Transverse colon (tissue), 4 donors: ENCODE data around the gene KDM1B.

Experiments
- EP300 ChIP-seq: sonication (generic); formaldehyde crosslinking; IDR thresholded peaks from one replicate; pipeline ENCODE4 v1.6.1; 2017; ENCODE audit warnings: antibody characterized with exemption, low read depth
- POLR2A ChIP-seq: fragments of 450-650 bp; IDR thresholded peaks from one replicate; pipeline ENCODE4 v1.6.1; 2016; ENCODE audit warnings: antibody characterized with exemption, mild to moderate bottlenecking, moderate library complexity
- POLR2AphosphoS5 ChIP-seq, 3 donors: sonication (generic); formaldehyde crosslinking; IDR thresholded peaks; one replicate each; pipeline ENCODE4 v1.6.1; 2016; ENCODE audit warnings: antibody characterized with exemption in 3 of 3
- TF ChIP-seq, protein P1 (sequence below), 5 experiments: fragments of 200-600 bp in 3 of 5; fragments of 450-650 bp in 2 of 5; sonication (generic) in 3 of 5; IDR thresholded peaks; 1 replicate in 2 of 5; 2 replicates in 3 of 5; pipeline ENCODE4 v1.5.1; 2016 to 2017; ENCODE audit warnings: antibody characterized with exemption in 5 of 5, inconsistent platforms in 3 of 5, mild to moderate bottlenecking in 2 of 5, moderate library complexity in 1 of 5

DNA sequence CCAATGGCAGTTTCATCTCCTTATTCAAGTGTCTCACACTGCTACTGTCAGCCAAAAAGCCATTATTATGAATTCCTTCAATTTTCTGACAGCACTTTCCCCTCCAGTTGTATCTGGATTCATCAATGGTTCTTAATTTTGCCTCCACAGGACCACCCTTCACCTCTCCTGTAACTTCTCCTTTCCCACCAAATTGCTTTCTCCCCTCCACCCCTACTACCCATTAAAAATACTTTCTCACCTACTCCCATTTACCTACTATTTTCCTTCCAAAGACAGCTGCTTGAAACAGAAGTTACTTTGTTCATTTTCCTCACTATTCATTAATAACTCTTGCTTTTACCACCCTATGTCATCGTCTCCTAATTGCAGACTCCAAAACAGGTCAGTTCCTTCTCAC, 79.3 kb downstream of the KDM1B start:
- TF ChIP-seq, protein P1, sequence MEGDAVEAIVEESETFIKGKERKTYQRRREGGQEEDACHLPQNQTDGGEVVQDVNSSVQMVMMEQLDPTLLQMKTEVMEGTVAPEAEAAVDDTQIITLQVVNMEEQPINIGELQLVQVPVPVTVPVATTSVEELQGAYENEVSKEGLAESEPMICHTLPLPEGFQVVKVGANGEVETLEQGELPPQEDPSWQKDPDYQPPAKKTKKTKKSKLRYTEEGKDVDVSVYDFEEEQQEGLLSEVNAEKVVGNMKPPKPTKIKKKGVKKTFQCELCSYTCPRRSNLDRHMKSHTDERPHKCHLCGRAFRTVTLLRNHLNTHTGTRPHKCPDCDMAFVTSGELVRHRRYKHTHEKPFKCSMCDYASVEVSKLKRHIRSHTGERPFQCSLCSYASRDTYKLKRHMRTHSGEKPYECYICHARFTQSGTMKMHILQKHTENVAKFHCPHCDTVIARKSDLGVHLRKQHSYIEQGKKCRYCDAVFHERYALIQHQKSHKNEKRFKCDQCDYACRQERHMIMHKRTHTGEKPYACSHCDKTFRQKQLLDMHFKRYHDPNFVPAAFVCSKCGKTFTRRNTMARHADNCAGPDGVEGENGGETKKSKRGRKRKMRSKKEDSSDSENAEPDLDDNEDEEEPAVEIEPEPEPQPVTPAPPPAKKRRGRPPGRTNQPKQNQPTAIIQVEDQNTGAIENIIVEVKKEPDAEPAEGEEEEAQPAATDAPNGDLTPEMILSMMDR (IDR thresholded peaks at IDR 0.05) = no peak
- TF ChIP-seq POLR2AphosphoS5 (IDR thresholded peaks at IDR 0.05) (no peak), EP300 (no peak), POLR2A (no peak)
